ENCODE results near the gene ARHGEF11. TPM values are rescaled to one million over a fixed set of nuclear protein-coding genes. Genes with fewer than 3 reads are reported as not detected.
A peak's percentile ranks its signal among the peaks of the same experiment; 100 is the strongest.

Gene ARHGEF11
- total and polyA plus RNA-seq, 9 of the 15 experiments (the other 6 are each of a cell fraction or from before 2014, with no cell fraction given): 0.14 to 15.5 (median 9.0) TPM

DNA sequence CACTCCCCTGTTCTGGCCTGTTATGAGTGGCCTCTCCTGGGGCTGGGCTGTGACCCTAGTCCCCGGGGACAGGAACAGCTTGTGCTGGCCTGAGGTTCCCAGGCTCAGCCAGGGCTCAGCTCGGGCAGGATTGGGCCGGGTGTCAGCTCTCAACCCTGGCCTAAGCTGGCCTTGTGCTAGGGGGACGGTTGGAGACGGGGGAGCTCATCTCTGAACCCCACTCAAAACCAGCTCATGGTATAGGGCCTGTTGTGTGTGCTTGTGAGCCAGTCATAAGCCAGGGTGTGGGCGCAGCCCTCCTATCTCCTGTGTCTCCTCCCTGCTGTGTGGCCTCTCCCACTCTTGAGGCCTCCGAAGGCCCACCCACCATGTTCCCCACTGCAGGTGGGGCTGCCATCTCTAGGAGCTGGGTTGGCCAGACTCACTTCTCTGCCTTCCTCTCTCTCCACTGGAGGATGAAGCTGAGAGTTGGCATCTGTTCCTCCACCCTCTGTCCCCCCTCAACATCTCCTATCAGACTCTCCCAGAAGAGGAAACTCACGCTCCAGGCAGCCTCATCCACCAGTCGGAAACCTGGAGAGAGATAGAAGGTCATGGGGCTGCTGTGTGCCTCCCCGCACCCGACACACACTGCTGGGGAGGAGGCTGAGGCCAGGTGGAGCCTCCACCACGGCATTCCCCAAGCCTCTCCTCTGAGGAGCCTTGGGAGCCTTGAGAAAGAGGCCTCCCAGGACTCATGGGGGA, 150.7 kb downstream of the ARHGEF11 start (continued):
- no peak for TF ChIP-seq HDAC8 (tag; IDR thresholded peaks at IDR 0.05)
- TF ChIP-seq, protein P1, sequence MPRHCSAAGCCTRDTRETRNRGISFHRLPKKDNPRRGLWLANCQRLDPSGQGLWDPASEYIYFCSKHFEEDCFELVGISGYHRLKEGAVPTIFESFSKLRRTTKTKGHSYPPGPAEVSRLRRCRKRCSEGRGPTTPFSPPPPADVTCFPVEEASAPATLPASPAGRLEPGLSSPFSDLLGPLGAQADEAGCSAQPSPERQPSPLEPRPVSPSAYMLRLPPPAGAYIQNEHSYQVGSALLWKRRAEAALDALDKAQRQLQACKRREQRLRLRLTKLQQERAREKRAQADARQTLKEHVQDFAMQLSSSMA (CRISPR knock-in tag; IDR thresholded peaks at IDR 0.05): no peak
- no peak for TF ChIP-seq POLR2B (IDR thresholded peaks at IDR 0.05; ENCODE audit: low read depth, partially characterized antibody)
- TF ChIP-seq, protein P2, sequence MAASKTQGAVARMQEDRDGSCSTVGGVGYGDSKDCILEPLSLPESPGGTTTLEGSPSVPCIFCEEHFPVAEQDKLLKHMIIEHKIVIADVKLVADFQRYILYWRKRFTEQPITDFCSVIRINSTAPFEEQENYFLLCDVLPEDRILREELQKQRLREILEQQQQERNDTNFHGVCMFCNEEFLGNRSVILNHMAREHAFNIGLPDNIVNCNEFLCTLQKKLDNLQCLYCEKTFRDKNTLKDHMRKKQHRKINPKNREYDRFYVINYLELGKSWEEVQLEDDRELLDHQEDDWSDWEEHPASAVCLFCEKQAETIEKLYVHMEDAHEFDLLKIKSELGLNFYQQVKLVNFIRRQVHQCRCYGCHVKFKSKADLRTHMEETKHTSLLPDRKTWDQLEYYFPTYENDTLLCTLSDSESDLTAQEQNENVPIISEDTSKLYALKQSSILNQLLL (CRISPR knock-in tag; IDR thresholded peaks at IDR 0.05; ENCODE audit: borderline replicate concordance): no peak
- TF ChIP-seq RBM14 (IDR thresholded peaks at IDR 0.05; ENCODE audit: borderline replicate concordance, insufficient read depth, low read depth, low read length): no peak
- no peak for TF ChIP-seq PTTG1 (tag; IDR thresholded peaks at IDR 0.05; ENCODE audit: low read depth)
- TF ChIP-seq, protein P3, sequence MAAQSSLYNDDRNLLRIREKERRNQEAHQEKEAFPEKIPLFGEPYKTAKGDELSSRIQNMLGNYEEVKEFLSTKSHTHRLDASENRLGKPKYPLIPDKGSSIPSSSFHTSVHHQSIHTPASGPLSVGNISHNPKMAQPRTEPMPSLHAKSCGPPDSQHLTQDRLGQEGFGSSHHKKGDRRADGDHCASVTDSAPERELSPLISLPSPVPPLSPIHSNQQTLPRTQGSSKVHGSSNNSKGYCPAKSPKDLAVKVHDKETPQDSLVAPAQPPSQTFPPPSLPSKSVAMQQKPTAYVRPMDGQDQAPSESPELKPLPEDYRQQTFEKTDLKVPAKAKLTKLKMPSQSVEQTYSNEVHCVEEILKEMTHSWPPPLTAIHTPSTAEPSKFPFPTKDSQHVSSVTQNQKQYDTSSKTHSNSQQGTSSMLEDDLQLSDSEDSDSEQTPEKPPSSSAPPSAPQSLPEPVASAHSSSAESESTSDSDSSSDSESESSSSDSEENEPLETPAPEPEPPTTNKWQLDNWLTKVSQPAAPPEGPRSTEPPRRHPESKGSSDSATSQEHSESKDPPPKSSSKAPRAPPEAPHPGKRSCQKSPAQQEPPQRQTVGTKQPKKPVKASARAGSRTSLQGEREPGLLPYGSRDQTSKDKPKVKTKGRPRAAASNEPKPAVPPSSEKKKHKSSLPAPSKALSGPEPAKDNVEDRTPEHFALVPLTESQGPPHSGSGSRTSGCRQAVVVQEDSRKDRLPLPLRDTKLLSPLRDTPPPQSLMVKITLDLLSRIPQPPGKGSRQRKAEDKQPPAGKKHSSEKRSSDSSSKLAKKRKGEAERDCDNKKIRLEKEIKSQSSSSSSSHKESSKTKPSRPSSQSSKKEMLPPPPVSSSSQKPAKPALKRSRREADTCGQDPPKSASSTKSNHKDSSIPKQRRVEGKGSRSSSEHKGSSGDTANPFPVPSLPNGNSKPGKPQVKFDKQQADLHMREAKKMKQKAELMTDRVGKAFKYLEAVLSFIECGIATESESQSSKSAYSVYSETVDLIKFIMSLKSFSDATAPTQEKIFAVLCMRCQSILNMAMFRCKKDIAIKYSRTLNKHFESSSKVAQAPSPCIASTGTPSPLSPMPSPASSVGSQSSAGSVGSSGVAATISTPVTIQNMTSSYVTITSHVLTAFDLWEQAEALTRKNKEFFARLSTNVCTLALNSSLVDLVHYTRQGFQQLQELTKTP (IDR thresholded peaks at IDR 0.05; ENCODE audit: low read depth in 1 of 2, partially characterized antibody in 2 of 2): no peak
- TF ChIP-seq HNRNPUL1 (IDR thresholded peaks at IDR 0.05; ENCODE audit: low read length): no peak
- no peak for TF ChIP-seq ZFP1 (CRISPR knock-in tag; IDR thresholded peaks at IDR 0.05)
- TF ChIP-seq ZNF444 (CRISPR knock-in tag; IDR thresholded peaks at IDR 0.05): no peak
- no peak for TF ChIP-seq XRCC5 (IDR thresholded peaks at IDR 0.05; ENCODE audit: low read depth, low read length)
- TF ChIP-seq, protein P4, sequence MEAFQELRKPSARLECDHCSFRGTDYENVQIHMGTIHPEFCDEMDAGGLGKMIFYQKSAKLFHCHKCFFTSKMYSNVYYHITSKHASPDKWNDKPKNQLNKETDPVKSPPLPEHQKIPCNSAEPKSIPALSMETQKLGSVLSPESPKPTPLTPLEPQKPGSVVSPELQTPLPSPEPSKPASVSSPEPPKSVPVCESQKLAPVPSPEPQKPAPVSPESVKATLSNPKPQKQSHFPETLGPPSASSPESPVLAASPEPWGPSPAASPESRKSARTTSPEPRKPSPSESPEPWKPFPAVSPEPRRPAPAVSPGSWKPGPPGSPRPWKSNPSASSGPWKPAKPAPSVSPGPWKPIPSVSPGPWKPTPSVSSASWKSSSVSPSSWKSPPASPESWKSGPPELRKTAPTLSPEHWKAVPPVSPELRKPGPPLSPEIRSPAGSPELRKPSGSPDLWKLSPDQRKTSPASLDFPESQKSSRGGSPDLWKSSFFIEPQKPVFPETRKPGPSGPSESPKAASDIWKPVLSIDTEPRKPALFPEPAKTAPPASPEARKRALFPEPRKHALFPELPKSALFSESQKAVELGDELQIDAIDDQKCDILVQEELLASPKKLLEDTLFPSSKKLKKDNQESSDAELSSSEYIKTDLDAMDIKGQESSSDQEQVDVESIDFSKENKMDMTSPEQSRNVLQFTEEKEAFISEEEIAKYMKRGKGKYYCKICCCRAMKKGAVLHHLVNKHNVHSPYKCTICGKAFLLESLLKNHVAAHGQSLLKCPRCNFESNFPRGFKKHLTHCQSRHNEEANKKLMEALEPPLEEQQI (IDR thresholded peaks at IDR 0.05): no peak
- TF ChIP-seq POLR2H (tag; IDR thresholded peaks at IDR 0.05; ENCODE audit: low read depth): no peak
- TF ChIP-seq SMARCA4 (IDR thresholded peaks at IDR 0.05): peak; percentile 61; the same call in 1 of the 2 replicates
- no peak for TF ChIP-seq TBL1XR1 (IDR thresholded peaks at IDR 0.05; ENCODE audit: low read length in 2 of 2)

Data from K562 (cell line).